Fibroblast of lung (primary cell): ENCODE measurements around the gene PRICKLE4.

Source experiments
- CTCF ChIP-seq, 2 donors: IDR thresholded peaks in 1 of 2; conservative IDR thresholded peaks in 1 of 2; 1 replicate in 1 of 2; 2 replicates in 1 of 2; pipeline ENCODE4 v1.5.1; 2011 to 2012; ENCODE audit warnings: low read length in 2 of 2, control low read depth in 1 of 2, inconsistent platforms in 1 of 2, low read depth in 1 of 2, mild to moderate bottlenecking in 1 of 2
- EZH2 ChIP-seq: IDR thresholded peaks from 2 replicates; pipeline ENCODE4 v1.5.1; 2012; ENCODE audit warnings: low read length, control low read depth, mild to moderate bottlenecking; ENCODE audit errors: missing control alignments

DNA sequence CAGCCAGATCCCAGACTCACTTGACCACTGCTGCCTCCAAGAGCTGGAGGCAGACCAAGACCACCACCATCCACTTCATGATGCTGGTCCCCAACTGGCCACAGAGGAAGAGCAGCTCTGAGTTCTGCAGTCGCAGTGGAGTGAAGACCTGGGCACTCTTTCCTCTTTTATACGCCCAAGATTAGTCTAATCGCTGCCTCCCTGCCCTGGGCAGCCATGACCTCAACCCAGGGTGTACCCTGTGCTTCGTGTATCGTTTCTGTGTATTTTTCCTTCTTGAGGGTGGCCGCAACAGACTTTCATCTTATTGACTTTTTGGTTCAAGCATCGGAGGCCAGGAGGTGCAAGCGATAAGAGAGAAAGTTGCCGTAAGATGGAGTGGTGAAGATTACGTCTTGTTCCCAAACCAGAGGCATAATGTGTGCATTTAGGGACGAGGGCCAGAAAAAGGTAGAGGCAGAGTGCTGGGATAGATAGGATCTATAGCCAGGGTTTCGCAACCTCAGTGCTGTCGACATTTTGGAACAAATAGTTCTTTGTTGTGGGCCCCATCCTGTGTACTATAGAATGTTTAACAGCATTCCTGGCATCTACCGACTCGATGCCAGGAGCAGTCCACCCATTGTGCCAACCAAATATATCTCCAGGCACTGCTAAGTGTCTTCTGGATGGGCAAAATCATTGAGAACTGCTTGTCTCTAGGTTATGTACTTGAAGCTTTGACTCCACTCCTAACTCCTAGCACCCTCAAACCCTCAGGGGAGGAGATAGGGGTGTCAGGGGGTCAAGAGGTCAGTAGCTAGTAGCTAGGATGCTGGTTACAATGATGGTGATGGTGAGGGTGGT lies 33.1 kb upstream of the PRICKLE4 start, which contains the start of gene PGC:
- TF ChIP-seq CTCF (conservative IDR thresholded peaks at IDR 0.05 in 1 of 2, IDR thresholded peaks at IDR 0.05 in 1 of 2; ENCODE audit: low read depth in 1 of 2, low read length in 2 of 2) (no peak), EZH2 (no peak)
